Measurements from ENCODE around the gene DNAAF8. TPM values are rescaled to one million over a fixed set of nuclear protein-coding genes. Genes with fewer than 3 reads are reported as not detected.

DNAAF8 gene
- total RNA-seq, 1 experiment from 2014 or later = 0.39 TPM

DNA sequence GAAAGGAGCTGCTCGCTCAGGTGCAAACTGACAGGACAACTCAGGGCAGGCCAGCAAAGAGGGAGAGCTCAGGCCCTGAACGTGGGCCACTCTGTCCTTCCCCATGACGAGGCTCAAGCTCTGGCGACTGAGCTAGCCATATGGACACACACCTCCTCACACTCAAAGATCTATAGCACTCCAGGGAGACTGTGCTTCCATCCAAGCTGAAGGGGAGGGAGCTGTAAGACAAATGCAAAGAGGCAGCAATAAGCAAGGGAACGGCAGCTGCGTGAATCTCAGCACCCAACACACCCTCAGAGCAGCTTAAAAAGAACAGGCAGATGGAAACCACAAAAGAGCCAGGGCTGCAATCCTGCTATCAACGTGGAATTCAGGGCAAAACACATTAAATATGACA is 27.5 kb upstream of the DNAAF8 start:
- Histone ChIP-seq H3K27ac (ENCODE audit: insufficient read length, low read depth, low read length) (no peak overlapping the region), H2BK5ac (ENCODE audit: insufficient read length, low read length) (no peak overlapping the region), H3K56ac (ENCODE audit: insufficient read length, low read depth, low read length) (no peak overlapping the region), H4K5ac (ENCODE audit: insufficient read length, low read depth, low read length) (no peak overlapping the region), H2BK15ac (ENCODE audit: low read depth, low read length) (no peak overlapping the region), H2BK20ac (ENCODE audit: low read depth, low read length, poor library complexity, severe bottlenecking) (no peak overlapping the region), H3K14ac (ENCODE audit: insufficient read depth, low read length) (no peak overlapping the region), H3K18ac (ENCODE audit: insufficient read length, low read depth, low read length) (no peak overlapping the region), H2BK12ac (ENCODE audit: insufficient read length, low read depth, low read length) (no peak overlapping the region), H2AK5ac (ENCODE audit: insufficient read length, low read length) (no peak overlapping the region), H3K27me3 (ENCODE audit: insufficient read depth, low read length) (no peaks in the 10 kb centered on the region), H3K79me2 (ENCODE audit: insufficient read depth, low read length) (no peaks in the 10 kb centered on the region), H3T11ph (ENCODE audit: low read length) (no peak overlapping the region), H3K4ac (ENCODE audit: low read depth, low read length) (no peak overlapping the region), H4K8ac (replicated peaks; ENCODE audit: insufficient read length, low read depth, low read length) (no peak overlapping the region), H3K23me2 (ENCODE audit: insufficient read length, low read depth, low read length, poor library complexity, severe bottlenecking) (no peaks in the 10 kb centered on the region), H3K79me1 (ENCODE audit: insufficient read depth, low read depth, low read length, poor library complexity, severe bottlenecking) (no peaks in the 10 kb centered on the region), H3K4me1 (ENCODE audit: insufficient read depth, low read length) (no peaks in the 10 kb centered on the region), H4K91ac (ENCODE audit: insufficient read length, low read depth, low read length) (no peak overlapping the region), H3K9ac (ENCODE audit: extremely low read depth, insufficient read length, low read length) (no peak overlapping the region), H2BK120ac (ENCODE audit: low read depth, low read length, poor library complexity, severe bottlenecking) (no peak overlapping the region), H3K4me2 (ENCODE audit: insufficient read depth, insufficient read length, low read length) (no peak overlapping the region), H3K23ac (ENCODE audit: insufficient read length, low read depth, low read length) (no peak overlapping the region), H4K20me1 (ENCODE audit: control insufficient read depth, insufficient read depth, insufficient read length) (no peaks in the 10 kb centered on the region), H2AFZ (ENCODE audit: low read length) (no peak overlapping the region), H3K9me3 (ENCODE audit: control insufficient read depth, low read depth, low read length) (no peaks in the 10 kb centered on the region)
- peak overlapping the region; percentile 6 to 50 (median 32); a peak in 4 of 7 replicates for H3K27ac Mint-ChIP-seq
- H3K27me3 Mint-ChIP-seq (ENCODE audit: low read depth) = no peaks in the 10 kb centered on the region
- H3K4me1 Mint-ChIP-seq = no peaks in the 10 kb centered on the region
- TF ChIP-seq, protein P1, sequence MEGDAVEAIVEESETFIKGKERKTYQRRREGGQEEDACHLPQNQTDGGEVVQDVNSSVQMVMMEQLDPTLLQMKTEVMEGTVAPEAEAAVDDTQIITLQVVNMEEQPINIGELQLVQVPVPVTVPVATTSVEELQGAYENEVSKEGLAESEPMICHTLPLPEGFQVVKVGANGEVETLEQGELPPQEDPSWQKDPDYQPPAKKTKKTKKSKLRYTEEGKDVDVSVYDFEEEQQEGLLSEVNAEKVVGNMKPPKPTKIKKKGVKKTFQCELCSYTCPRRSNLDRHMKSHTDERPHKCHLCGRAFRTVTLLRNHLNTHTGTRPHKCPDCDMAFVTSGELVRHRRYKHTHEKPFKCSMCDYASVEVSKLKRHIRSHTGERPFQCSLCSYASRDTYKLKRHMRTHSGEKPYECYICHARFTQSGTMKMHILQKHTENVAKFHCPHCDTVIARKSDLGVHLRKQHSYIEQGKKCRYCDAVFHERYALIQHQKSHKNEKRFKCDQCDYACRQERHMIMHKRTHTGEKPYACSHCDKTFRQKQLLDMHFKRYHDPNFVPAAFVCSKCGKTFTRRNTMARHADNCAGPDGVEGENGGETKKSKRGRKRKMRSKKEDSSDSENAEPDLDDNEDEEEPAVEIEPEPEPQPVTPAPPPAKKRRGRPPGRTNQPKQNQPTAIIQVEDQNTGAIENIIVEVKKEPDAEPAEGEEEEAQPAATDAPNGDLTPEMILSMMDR (conservative IDR thresholded peaks at IDR 0.05) = no peak
- no peak overlapping the region for H3K4me3 Mint-ChIP-seq
- H3K36me3 Mint-ChIP-seq (ENCODE audit: insufficient read depth in 1 of 3, low read depth in 3 of 3) = peaks cover 11 to 54% (median 48%) of the 10 kb centered on the region in 3 experiments; a peak in 5 of 7 replicates
- no peaks in the 10 kb centered on the region for H3K9me3 Mint-ChIP-seq
- DNase-seq = no peak
- no CpG with 5 or more reads among the region's 7 CpGs for WGBS (ENCODE audit: extremely low coverage, insufficient read length, low lambda C conversion rate)
